Pons (tissue), 1 donor: Measurements from ENCODE around the gene DPH2.
A peak's percentile ranks its signal among the peaks of the same experiment; 100 is the strongest.

Experiments
- DNase-seq: peaks from one replicate; pipeline ENCODE4 v3.0.0-alpha.2; 2016; ENCODE audit warnings: low spot score

Gene DPH2, protein sequence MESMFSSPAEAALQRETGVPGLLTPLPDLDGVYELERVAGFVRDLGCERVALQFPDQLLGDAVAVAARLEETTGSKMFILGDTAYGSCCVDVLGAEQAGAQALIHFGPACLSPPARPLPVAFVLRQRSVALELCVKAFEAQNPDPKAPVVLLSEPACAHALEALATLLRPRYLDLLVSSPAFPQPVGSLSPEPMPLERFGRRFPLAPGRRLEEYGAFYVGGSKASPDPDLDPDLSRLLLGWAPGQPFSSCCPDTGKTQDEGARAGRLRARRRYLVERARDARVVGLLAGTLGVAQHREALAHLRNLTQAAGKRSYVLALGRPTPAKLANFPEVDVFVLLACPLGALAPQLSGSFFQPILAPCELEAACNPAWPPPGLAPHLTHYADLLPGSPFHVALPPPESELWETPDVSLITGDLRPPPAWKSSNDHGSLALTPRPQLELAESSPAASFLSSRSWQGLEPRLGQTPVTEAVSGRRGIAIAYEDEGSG

DNA sequence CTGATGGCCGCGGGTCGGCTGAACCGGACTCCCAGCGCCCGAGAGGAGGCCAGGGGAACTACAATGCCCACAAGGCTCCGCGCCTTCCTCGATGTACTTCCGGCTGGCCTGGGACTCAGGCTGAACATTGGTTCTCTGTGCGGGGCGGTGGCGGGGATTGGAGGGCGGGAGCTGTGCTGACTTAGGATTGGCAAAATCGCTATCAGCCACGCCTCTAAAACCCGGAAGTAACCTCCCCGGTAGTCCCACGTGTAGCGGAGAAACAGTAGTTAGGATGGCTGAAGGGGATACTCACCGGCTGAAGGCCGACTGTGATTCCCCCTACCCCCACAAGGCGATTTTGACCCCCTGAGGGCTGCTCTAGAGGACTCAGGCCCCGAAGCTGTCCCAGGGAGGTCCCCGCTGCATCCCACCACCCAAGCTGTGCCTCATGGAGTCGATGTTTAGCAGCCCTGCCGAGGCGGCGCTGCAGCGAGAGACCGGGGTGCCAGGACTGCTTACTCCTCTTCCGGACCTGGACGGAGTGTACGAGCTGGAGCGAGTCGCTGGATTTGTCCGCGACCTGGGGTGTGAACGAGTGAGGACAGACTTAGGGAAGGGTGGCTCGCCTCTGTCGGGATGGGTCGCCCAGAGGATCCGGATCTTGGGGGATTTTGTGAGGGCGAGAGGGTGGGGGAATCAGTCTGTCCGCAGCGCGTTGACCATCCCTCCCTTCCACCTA lies at the start of gene DPH2:
TSS of gene DPH2 (plus strand) at position 265 of the 721 bp plus-strand sequence. CDS start at position 431, 166 bp downstream.
- peak; percentile 97 for DNase-seq

DNA sequence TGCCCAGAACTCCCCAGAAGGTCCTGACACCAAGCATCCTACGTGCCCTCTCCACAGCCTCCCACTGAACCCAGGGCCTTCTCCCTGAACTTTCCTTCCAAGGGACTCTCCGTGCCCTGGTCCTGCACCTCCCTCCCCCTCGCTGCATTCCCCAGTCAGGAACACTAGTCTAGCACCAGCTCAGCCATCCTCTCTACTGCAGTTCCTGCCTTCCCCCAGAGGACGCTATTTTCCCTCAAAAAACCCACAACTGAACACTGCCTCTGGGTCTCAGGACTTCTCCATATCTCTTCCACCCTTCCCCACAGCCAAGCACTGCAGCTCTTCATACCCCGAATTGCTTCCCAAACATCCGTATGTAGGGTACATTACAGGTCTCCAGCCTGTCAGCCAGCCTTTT lies 48.8 kb upstream of the DPH2 start:
- DNase-seq = no peak

DNA sequence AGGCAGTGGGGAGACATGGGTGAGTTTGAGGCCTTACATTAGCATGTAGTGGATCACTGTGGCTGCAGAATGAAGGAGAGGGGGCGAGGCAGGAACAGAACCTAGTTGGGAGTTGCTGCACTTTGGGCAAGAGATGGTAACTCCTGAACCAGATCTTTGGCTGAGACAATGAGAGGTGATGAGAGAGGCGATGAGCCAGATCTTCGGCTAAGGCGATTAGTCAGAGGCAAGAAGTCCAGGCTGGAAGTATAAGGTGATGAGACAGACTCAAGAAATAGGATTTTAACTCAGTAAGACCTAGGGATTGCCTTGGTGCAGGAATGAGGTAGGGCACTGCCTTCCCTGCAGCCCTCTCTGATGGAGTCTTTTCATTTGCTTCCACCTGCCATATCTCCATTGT lies 45.3 kb upstream of the DPH2 start:
- no peak for DNase-seq

DNA sequence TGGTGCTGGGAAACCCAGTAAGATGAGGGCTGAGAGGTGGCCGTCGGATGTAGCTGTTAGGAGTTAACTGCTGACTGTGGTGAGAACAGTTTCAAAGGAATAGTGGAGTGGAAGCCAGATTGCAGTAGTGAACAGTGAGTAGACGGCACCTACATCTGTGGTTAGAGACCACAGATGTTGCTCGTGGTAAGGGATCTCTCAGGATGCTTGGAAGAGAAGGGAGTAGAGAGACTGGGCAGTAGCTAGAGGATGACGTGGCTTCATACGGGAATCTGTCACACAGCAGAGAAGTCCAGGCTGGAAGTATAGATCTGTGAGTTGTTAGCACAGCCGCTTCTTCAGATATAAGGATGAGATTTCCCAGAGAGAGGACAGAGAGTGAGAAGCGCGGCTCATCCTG lies 44.0 kb upstream of the DPH2 start:
- DNase-seq = no peak

DNA sequence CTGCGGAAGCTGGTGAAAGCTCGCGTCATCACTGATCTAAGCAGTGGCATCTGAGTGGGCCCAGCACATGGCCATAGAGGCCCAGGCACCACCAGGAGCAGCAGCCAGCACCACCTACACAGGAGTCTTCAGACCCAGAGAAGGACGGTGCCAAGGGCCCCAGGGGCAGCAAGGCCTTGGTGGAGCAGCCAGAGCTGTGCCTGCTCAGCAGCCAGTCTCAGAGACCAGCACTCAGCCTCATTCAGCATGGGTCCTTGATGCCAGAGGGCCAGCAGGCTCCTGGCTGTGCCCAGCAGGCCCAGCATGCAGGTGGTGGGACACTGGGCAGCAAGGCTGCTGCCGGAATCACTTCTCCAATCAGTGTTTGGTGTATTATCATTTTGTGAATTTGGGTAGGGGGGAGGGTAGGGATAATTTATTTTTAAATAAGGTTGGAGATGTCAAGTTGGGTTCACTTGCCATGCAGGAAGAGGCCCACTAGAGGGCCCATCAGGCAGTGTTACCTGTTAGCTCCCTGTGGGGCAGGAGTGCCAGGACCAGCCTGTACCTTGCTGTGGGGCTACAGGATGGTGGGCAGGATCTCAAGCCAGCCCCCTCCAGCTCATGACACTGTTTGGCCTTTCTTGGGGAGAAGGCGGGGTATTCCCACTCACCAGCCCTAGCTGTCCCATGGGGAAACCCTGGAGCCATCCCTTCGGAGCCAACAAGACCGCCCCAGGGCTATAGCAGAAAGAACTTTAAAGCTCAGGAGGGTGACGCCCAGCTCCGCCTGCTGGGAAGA lies 39.5 kb upstream of the DPH2 start:
- DNase-seq = no peak

DNA sequence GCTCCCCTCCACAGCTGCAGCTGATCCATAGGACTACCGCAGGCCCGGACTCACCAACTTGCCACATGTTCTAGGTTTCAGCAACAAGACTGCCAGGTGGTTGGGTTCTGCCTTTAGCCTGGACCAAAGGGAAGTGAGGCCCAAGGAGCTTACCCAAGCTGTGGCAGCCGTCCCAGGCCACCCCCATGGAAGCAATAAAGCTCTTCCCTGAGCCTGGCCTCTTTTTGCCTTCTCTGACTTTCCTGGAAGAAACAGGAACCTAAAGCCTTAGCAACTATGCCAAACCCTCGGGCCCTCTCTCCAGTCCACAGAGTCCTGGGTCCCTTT lies 38.9 kb upstream of the DPH2 start:
- DNase-seq = no peak

DNA sequence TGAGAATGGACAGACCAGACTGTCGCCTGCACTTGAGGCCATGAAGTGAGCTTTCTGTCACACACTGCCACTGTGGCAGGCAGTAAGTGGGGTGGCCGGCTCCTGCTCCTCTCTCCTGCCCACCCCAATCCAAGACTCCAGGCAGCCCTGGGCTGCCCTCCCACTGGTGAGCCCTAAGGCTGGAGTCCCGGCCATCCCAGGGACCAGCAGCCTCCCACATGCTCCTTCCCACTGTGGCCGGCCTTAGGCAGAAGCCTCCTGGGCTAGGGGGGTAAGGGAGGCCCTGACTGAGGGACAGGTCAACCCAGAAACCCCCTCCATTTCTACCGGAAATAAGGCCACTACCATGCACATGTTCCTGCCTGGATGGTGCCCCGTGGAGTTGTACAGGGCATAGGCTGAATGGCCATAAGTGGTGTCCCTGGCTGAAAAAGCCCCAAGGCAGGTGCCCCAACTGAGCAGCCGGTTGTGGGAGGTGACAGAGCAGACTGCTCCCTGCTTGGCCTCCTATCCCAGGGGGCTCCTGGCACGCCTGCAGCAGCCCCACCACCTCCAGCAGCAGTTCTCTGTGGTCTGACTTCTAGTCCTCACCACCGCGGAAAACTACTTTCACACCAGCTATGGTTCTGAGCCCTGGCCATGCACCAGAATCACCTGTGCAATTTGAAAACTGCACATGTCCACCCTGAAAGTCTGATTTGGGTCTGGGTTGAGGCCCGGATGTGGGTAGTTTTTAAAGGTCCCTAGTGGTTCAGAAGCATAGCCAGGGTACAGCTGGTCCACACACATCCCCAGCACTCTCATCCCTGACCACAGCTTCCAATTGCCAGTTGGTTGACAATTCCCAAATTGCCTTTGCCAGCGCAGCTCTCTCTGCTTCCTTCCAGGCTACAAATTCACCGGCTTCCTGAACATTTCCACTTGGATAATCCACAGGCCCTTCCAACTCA lies 37.8 kb upstream of the DPH2 start:
- DNase-seq = no peak

DNA sequence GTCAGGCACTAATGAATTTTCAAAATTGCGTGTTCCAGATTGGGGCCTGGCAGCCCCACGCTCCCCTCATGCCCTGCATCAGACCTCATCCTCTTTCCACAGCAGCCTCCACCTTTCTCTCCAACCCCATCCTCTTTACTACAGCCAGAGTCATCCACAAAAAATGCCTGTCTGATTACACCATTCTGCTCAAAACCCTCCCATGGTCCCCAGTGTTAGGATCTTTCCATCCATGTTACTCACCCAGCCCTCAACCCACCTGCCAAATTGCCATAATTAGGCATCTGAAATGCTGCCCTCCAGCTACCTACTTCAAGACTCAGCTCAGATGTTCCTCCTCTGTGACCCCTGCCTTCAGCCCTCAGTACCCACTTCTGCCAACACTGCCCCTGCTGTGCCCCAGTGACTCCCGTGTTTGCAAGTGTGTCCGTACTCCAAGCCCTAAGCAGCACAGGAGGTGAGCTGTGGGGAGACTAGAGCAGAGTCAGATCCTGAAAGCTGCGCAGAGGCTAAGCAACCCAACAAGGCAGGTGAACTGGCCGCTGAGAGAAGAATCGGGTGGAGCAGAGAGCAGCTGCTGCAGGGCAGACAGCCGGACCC lies 36.9 kb upstream of the DPH2 start:
- no peak for DNase-seq

DNA sequence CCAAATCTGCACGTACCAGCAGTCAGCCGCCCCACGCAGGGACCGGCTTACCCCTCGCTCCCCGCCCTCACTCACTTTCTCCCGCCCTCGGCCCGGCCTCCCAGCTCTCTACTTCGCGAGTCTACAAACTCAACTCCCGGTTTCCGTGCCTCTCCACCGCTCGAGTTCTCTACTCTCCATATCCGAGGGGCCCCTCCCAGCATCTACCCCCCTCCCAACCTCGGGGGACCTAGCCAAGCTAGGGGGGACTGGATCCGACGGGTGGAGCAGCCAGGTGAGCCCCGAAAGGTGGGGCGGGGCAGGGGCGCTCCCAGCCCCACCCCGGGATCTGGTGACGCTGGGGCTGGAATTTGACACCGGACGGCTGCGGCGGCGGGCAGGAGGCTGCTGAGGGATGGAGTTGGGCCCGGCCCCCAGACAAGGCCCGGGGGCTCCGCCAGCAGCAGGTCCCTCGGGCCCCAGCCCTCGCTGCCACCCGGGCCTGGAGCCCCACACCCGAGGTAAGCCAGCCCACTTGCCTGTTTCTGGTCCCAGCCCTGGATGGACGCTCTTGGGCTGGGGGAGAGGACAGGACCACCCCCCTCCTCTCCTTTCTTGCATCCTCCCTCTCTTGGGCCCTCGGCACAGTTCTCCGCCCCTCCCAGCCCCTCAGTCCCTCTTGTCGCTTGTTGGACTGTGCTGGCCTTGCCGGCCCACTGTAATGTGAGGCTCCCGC lies 36.3 kb upstream of the DPH2 start, which contains the start of gene ARTN:
TSS of gene ARTN (plus strand) at position 416 of the 715 bp plus-strand sequence. CDS start 1,856 bp downstream, outside the sequence.
- no peak for DNase-seq

DNA sequence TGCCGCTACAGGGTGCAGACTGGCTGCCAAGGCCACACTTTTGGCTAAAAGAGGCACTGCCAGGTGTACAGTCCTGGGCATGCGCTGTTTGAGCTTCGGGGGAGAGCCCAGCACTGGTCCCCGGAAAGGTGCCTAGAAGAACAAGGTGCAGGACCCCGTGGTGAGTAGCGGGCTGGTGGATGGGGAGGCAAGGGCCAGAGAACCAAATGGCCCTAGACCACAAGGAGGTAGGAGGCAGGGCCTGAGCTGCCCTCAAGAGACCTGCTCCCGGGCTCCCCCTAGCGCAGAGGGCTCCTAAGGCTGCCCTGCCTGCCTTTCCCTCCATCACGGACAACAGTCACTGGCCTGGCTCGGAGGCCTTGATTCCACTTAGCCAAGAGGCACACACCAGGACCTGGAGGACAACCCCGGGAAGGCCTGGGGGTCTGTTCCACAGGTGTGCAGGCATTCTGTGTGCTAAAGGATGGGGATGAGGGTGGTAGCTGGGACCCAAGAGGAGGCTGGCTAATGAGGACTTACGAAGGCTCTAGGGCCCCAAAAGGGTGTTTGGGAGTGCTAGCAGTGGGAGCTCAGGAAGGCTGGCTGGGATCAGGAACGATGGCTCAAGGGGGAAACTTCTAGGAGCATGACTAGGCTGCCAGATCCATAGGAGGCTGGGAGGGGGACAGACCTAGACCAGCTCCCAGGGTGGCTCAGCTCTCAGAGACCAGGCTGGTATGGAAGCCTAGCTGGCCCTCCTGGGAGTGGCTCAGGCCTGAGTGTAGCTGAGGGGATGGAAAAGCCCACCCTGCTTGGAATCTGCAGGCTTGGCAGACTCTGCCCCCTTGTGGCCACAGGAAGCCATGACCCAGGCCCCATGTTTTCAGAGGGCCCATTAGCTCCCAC lies 35.5 kb upstream of the DPH2 start:
- peak; percentile 51 for DNase-seq

DNA sequence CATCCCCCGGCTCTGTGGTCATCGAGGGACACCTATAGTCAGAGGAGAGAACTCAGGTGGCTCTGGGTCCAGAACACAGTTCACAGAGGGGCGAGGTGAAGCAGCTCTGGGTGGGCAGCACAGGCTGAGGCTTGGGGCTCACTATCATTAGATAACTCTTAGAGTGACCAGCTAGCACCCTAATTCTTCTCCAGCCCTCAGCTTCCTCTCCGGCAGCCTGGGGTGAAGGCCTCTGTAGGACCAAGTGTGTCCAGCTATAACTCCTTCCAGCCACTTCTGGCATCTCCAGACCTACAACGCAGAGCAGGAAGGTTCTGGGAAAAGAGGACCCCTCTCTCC lies 34.9 kb upstream of the DPH2 start:
- no peak for DNase-seq

DNA sequence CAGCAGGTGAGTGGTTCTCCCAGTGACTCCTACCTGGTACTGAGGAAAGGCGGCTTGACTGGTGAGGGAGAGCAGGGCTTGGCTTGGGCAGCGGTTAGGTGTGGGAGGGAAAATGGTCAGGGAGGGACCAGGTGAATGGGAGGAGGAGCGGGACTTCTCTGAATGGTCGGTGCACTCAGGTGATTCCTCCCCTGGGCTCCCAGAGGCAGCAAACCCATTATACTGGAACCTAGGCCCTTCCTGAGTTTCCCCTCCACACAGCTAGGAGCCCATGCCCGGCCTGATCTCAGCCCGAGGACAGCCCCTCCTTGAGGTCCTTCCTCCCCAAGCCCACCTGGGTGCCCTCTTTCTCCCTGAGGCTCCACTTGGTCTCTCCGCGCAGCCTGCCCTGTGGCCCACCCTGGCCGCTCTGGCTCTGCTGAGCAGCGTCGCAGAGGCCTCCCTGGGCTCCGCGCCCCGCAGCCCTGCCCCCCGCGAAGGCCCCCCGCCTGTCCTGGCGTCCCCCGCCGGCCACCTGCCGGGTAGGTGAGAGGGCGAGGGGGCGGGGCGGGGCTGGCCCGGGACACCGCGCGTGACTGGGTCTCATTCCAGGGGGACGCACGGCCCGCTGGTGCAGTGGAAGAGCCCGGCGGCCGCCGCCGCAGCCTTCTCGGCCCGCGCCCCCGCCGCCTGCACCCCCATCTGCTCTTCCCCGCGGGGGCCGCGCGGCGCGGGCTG lies 33.9 kb upstream of the DPH2 start:
- DNase-seq = no peak

DNA sequence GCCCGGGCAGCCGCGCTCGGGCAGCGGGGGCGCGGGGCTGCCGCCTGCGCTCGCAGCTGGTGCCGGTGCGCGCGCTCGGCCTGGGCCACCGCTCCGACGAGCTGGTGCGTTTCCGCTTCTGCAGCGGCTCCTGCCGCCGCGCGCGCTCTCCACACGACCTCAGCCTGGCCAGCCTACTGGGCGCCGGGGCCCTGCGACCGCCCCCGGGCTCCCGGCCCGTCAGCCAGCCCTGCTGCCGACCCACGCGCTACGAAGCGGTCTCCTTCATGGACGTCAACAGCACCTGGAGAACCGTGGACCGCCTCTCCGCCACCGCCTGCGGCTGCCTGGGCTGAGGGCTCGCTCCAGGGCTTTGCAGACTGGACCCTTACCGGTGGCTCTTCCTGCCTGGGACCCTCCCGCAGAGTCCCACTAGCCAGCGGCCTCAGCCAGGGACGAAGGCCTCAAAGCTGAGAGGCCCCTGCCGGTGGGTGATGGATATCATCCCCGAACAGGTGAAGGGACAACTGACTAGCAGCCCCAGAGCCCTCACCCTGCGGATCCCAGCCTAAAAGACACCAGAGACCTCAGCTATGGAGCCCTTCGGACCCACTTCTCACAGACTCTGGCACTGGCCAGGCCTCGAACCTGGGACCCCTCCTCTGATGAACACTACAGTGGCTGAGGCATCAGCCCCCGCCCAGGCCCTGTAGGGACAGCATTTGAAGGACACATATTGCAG lies 33.2 kb upstream of the DPH2 start:
- no peak for DNase-seq

DNA sequence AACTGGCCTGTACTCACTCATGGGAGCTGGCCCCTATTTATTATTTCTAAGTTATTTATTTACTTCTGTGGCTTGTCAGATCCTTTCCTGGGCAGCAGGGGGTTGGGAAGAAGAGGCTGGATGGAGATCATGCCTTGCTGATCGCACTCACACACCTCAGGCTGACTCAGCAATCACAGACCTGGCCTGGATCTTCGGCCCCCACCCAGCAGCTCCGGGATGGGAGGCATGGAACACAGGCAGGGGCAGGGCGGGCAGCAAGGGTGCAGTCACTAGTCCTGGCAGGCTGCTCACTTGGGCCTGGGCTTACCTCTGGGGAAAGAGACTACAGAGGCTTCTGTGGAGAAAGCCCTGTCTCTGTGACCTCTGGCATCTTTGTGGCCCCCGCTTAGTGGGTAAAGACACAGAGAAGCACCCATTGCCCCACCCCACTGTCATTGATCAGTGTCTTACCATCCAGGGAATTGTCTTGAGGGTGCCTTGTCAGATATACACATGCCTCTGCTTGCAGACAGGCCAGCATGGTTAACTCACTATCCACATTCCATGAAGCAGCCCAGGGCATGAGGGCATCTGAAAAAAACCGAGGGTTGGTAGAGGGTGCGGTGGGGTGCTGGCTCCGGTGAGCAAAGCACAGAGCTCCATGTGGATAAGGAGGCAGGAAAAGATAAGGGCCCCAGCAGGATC lies 32.5 kb upstream of the DPH2 start:
- no peak for DNase-seq

DNA sequence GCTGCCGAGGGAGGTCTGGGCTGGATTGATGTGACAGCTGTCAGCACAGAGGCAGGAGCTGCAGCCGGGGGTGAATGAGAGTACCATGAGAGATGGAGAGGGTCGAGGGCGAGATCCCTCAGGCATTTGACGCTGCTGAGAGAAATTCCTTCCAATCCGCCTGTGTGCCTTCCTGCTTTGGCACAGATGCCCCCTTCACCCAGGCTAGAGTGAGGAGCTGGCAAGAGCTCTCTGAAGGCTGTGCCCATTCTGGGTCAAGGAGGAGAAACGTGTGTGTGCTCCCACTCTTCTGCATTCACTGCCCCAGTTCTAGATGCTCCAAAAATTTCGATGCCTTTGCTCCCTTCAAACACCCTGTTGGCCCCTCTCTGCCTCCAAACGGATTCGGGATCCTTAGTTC lies 31.4 kb upstream of the DPH2 start:
- no peak for DNase-seq

DNA sequence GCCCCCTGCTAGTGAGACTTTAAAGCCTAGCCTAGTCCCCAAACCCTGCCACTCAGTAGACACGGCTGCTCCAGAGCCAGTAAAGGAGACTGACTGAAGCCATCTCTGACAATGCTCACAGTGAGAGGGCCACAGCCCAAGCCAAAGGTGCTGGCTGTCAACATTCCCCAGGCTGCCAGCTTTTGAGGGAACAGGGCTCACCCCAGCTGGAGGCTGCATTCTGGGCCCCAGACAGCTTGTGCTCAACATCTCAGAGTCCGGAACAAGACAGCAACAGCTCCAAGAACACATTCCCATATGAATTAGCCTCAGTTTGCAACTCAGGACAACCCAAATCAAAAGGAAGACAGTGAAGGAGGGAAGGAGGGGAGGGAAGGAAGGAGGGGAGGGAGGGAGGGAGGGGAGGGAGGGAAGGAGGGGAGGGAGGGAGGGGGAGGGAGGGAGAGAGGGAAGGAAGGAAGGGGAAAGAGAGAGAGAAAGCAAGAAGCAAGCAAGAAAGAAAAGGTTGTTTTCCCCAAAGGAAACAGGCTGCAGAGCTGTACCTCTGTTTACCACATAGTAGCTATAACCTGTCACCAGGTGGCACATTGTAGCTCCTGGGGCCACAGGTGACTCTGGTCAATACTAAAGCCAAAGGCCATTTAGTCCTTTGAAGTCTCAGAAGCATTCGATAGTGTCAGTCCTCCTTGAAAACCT lies 30.8 kb upstream of the DPH2 start:
- peak; percentile 48 for DNase-seq

DNA sequence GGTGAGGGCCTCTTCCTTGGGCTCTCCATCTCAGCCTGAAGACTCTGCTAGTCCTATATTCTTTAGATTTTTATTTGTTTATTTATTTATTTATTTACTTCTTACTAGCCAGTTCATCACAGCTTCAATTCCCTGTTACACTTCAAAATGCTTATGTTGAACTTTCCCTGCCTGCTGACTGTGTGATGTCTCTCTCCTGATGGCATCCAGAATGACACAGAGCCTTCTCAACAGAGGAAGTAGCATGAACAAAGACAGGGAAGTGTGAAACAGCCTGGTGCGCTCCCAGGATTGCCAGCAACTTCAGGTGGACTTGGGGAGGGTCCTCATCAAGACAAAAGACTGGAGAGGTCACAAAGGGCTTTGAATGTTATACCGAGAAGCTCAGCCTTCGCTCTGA lies 27.4 kb upstream of the DPH2 start:
- no peak for DNase-seq
